Measurements from ENCODE around the gene CSGALNACT2.

The CSGALNACT2 gene

DNA sequence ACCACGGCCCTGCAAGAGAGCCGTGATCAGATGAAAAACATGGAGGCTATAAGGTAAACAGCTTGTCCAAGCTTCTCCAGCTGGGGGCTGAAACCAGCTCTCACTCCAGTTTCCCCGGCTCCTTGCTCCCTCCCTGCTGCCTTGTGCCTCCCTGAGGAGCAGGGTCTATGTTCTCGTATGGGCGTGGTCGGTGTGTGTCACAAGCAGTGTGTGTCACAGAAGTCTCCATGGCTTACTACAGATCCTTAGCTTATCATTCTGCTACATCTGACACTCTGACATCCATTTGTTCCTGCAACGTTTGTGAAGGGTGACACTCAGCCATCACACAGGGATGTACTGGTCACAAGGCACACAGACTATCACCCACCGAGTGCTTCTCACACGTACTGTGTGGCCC, 54.6 kb downstream of the CSGALNACT2 start:
- TF ChIP-seq, protein P1, sequence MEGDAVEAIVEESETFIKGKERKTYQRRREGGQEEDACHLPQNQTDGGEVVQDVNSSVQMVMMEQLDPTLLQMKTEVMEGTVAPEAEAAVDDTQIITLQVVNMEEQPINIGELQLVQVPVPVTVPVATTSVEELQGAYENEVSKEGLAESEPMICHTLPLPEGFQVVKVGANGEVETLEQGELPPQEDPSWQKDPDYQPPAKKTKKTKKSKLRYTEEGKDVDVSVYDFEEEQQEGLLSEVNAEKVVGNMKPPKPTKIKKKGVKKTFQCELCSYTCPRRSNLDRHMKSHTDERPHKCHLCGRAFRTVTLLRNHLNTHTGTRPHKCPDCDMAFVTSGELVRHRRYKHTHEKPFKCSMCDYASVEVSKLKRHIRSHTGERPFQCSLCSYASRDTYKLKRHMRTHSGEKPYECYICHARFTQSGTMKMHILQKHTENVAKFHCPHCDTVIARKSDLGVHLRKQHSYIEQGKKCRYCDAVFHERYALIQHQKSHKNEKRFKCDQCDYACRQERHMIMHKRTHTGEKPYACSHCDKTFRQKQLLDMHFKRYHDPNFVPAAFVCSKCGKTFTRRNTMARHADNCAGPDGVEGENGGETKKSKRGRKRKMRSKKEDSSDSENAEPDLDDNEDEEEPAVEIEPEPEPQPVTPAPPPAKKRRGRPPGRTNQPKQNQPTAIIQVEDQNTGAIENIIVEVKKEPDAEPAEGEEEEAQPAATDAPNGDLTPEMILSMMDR (conservative IDR thresholded peaks at IDR 0.05), result no peak
- no peak overlapping the region for H3K27ac ChIP-seq

DNA sequence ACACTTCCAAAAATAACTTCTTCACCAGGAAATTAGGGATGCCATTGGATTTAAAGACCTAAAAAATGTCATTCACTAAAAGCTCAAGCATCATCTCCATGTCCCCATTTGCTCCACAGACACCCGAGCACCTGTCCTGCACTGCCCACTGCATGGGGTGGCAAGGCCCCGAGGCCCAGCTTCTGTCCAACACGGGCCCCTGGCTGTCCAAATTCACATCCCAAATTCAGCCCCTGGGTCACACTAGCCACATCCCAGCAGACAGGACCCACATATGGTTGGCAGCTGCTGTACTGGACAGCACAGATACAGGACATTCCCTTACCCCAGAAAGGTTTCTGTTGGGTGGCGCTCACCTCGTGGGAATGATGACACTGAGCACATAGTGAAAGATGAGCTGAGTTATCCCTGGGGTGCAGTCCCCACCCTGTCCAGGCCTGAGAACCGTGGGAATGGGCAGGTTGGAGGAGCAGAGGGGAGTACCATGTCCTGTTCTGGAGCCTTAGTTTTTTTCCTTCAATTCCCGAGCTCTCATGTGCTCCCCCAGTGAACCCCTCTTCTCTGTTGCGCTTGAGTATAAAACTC, 55.3 kb downstream of the CSGALNACT2 start:
- TF ChIP-seq, protein P1 (conservative IDR thresholded peaks at IDR 0.05), result no peak
- peak overlapping the region; percentile 57 for H3K27ac ChIP-seq

DNA sequence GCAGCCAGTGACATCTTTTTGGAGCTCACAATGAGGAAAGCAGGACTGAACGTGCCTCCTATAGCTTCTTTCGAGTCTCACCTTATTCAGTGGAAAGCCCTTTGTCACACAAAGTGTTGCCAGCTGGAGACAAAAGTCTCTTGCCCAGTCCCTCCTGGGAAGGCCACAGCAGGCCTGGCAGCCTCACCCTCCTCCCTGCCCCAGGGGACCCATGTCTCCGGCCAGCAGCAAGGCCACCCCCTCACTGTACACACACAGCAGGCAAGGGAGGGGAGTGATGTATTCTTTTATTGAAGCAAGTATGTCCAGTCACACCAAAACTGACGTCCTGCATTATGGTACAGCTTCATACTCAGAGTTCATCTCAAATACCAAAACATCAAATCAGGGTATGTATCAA, 56.0 kb downstream of the CSGALNACT2 start:
- TF ChIP-seq, protein P1 (conservative IDR thresholded peaks at IDR 0.05), result no peak
- peak overlapping the region; percentile 57 for H3K27ac ChIP-seq

DNA sequence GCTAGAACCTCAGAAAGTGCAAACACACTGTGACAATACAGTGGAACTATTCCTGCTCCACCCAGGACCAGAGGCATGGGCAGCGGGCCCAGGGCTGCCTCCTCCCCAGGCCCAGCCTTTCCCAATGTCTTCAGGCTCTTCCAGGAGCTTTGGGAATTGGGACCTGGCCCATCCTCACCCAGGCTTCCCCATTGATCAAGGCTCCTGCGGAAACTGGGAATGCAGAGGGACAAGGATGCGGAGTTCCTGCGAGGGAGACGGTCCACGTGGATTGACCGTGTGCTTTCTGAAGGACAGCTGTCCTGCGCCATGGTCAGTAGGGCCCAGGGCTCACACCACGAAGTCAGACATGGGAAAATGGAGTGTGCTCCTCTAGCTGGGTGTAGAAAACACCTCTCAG, 56.6 kb downstream of the CSGALNACT2 start:
- TF ChIP-seq, protein P1 (conservative IDR thresholded peaks at IDR 0.05), result no peak
- peak overlapping the region; percentile 57 for H3K27ac ChIP-seq

DNA sequence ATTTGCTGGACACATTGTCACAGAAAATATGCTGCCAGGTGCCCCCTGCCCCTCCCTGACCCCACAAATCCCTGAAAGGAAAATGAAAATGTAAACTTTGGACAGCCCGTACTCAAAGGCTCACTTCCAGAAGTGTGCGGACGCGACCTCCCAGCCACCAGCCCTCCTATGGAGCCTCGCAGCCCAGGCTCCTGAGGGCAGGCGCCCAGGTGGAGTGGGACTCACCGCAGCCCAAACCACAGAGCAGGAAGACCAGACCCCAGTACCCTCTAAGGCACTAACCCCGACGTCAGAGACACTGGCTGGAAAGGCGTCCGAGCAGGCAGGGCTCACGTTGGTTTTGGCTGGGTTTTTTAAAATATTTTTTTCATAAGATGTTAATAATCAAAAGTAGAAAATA, 57.3 kb downstream of the CSGALNACT2 start:
- peak overlapping the region; percentile 57; the same call in 1 of the 2 replicates for H3K27ac ChIP-seq
- TF ChIP-seq, protein P1 (conservative IDR thresholded peaks at IDR 0.05), result no peak

DNA sequence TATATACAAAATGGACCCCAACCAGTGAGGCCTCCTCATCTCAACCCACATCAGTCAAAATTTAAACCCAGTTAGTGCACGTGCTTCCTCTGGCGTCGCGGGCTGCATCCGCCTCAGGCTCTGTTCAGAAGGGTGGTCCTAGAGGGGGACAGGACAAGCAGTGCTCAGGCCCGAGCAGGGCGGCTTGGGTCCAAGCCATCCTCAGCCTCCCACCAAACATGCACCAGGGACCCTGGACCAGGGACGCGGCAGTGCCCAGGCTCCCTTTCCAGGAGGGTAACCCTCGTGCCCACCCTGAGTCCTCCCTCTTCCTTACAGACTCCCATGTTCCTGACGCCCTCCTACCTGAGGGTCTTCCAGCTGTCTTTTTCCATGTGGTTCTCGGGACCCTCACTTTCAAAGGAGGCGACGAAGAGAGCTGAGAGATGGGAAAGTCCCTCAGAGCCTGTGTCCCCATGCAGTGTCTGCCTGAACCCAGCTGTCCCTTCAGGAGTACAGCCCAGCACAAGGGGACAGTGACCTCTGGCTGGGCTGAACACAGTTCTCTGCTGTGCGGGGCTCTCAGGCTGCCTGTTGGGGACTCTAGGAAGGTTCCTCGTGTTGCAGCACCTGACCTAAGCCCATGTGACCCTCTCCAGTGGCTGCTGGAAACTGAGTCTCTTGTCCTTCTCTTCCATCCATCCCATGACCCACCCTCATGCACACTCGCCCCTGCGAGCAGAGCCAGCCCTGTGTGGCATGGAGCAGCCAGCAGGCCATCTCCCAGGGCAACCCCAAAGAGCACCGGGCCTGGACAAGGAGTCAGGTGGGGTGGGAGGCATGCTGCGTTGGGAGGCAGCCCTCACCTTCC, 58.1 kb downstream of the CSGALNACT2 start:
- TF ChIP-seq, protein P1 (conservative IDR thresholded peaks at IDR 0.05), result no peak
- no peak overlapping the region for H3K27ac ChIP-seq

DNA sequence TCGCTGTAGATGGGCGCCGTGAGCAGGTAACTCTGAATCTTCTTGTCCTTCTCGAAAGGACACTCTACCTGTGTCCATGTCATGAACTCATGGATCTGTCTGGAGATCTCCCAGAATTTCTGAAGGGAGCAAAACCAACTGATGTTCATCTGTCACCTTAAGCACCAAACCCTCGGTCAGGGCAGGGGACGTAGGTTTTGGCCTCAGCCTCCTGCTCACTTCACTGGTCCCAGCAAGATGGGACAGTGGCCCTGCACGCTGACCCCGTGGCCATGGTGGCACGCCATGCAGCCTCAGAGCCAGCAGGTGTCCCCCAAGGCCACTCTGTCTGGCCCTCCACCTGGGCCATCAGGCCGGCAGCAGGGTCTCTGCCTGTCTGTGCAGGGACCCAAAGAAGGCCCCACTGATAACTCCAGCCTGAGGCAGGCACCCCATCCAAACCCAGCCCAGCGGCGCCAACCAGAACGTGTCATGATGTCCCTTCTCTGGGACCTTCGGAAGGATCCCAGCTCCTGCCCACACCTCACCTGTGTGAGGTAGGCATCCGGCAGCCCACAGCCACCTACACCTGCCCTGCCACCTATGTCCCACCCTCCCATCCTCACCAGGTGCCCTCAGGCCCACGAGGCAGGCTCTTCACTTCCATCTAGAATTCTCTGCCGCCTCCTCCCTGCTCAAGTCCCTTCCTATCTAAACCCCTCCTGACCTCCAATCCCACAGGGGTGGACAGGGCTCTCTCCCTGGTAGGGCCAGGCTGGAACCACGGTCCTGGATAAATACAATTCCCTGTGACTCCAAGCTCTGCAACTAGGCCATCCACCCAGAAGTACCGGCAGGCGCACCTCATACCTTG, 59.0 kb downstream of the CSGALNACT2 start:
- H3K27ac ChIP-seq, result no peak overlapping the region
- TF ChIP-seq, protein P1 (conservative IDR thresholded peaks at IDR 0.05), result no peak

Measured in VCaP (cell line).